ENCODE results near the gene TMEM116.
"Not testable (repeated sequence)": the region's sequence is repeated elsewhere in the genome, so short reads cannot be mapped to it uniquely, and the experiment has no call there.

The TMEM116 gene

GRCh38 chr12:112013601-112014402 lies 837 bp upstream of the TMEM116 start:
- H3K36me3 ChIP-seq (ENCODE audit: control insufficient read depth in 1 of 2, insufficient read depth in 2 of 2, low read length in 2 of 2), result peaks cover 2% of the 10 kb centered on the region in 2 experiments
- H3K4me3 ChIP-seq (ENCODE audit: low read depth, low read length), result peak overlapping the region; percentile 99
- peaks cover 7 to 13% of the 10 kb centered on the region in 2 experiments for H3K4me1 ChIP-seq (ENCODE audit: control insufficient read depth in 1 of 2, insufficient read depth in 2 of 2, low read length in 2 of 2)
- peak; percentile 65 to 75 for DNase-seq
- H4K12ac ChIP-seq (ENCODE audit: low read depth, low read length), result peak overlapping the region; percentile 31
- peak overlapping the region; percentile 72 for H2AFZ ChIP-seq (ENCODE audit: insufficient read depth, low read length, poor library complexity)
- peaks cover 15% of the 10 kb centered on the region for H3K79me1 ChIP-seq (ENCODE audit: low read length)
- H3K79me2 ChIP-seq (ENCODE audit: control insufficient read depth, insufficient read depth, low read length, poor library complexity), result peaks cover 18% of the 10 kb centered on the region
- H3K9me3 ChIP-seq (ENCODE audit: insufficient read depth, low read depth, low read length), result peaks cover 5% of the 10 kb centered on the region
- peak overlapping the region; percentile 81 for H3K9ac ChIP-seq (ENCODE audit: low read length)
- H2AK5ac ChIP-seq (ENCODE audit: low read length), result peak overlapping the region; percentile 1
- H3K4me2 ChIP-seq (ENCODE audit: low read length), result peak overlapping the region; percentile 83
- H3K4ac ChIP-seq (ENCODE audit: low read depth, low read length), result peak overlapping the region; percentile 93
- no peaks in the 10 kb centered on the region for H3K27me3 ChIP-seq (ENCODE audit: insufficient read depth, low read length)
- H3K23ac ChIP-seq (ENCODE audit: low read length), result no peak overlapping the region
- peak overlapping the region; percentile 24 for H2BK120ac ChIP-seq (ENCODE audit: insufficient read depth, low read length, poor library complexity)
- H3K14ac ChIP-seq (ENCODE audit: low read length), result peak overlapping the region; percentile 45
- H4K8ac ChIP-seq (ENCODE audit: low read depth, low read length), result peak overlapping the region; percentile 63
- peak overlapping the region; percentile 78 for H3K27ac ChIP-seq (ENCODE audit: low read depth, low read length)
- WGBS (ENCODE audit: extremely low coverage, insufficient coverage, insufficient read length), result no CpG with 5 or more reads among the region's 54 CpGs
- peak overlapping the region; percentile 19 for H2BK5ac ChIP-seq (ENCODE audit: low read depth, low read length, poor library complexity)
- no peak overlapping the region for H2BK12ac ChIP-seq (ENCODE audit: low read length)
- H3K18ac ChIP-seq (ENCODE audit: low read length), result peak overlapping the region; percentile 24
- H4K91ac ChIP-seq (ENCODE audit: low read depth, low read length), result peak overlapping the region; percentile 65

- peaks cover 18% of the 10 kb centered on the region for H3K79me2 ChIP-seq (ENCODE audit: control insufficient read depth, insufficient read depth, low read length, poor library complexity)
- H4K91ac ChIP-seq (ENCODE audit: low read depth, low read length), result no peak overlapping the region
- no peak overlapping the region for H2AFZ ChIP-seq (ENCODE audit: insufficient read depth, low read length, poor library complexity)
- no peaks in the 10 kb centered on the region for H3K27me3 ChIP-seq (ENCODE audit: insufficient read depth, low read length)
- peaks cover 15% of the 10 kb centered on the region for H3K79me1 ChIP-seq (ENCODE audit: low read length)
- no peak overlapping the region for H2AK5ac ChIP-seq (ENCODE audit: low read length)
- no peak overlapping the region for H3K9ac ChIP-seq (ENCODE audit: low read length)
- no peak overlapping the region for H3K23ac ChIP-seq (ENCODE audit: low read length)
- H3K36me3 ChIP-seq (ENCODE audit: control insufficient read depth in 1 of 2, insufficient read depth in 2 of 2, low read length in 2 of 2), result peaks cover 0 to 2% of the 10 kb centered on the region in 2 experiments
- peak overlapping the region; percentile 17 for H3K4ac ChIP-seq (ENCODE audit: low read depth, low read length)
- peak overlapping the region; percentile 94 for H3K4me2 ChIP-seq (ENCODE audit: low read length)
- DNase-seq, result no peak
- H3K27ac ChIP-seq (ENCODE audit: low read depth, low read length), result no peak overlapping the region
- no peak overlapping the region for H4K12ac ChIP-seq (ENCODE audit: low read depth, low read length)
- H3K4me3 ChIP-seq (ENCODE audit: low read depth, low read length), result no peak overlapping the region
- H2BK120ac ChIP-seq (ENCODE audit: insufficient read depth, low read length, poor library complexity), result no peak overlapping the region
- no CpG with 5 or more reads among the region's 8 CpGs for WGBS (ENCODE audit: extremely low coverage, insufficient coverage, insufficient read length)
- no peak overlapping the region for H4K8ac ChIP-seq (ENCODE audit: low read depth, low read length)
- peaks cover 5% of the 10 kb centered on the region for H3K9me3 ChIP-seq (ENCODE audit: insufficient read depth, low read depth, low read length)
- no peak overlapping the region for H2BK5ac ChIP-seq (ENCODE audit: low read depth, low read length, poor library complexity)
- H3K4me1 ChIP-seq (ENCODE audit: control insufficient read depth in 1 of 2, insufficient read depth in 2 of 2, low read length in 2 of 2), result peaks cover 5 to 13% of the 10 kb centered on the region in 2 experiments
- peak overlapping the region; percentile 69 for H3K18ac ChIP-seq (ENCODE audit: low read length)
- no peak overlapping the region for H2BK12ac ChIP-seq (ENCODE audit: low read length)
- H3K14ac ChIP-seq (ENCODE audit: low read length), result no peak overlapping the region
Observed at GRCh38 chr12:112011685-112012084, 1.3 kb downstream of the TMEM116 start.

GRCh38 chr12:112010415-112011344 lies 2.3 kb downstream of the TMEM116 start:
- Histone ChIP-seq H2AK5ac (ENCODE audit: low read length) (no peak overlapping the region), H4K91ac (ENCODE audit: low read depth, low read length) (no peak overlapping the region), H4K12ac (ENCODE audit: low read depth, low read length) (no peak overlapping the region), H4K8ac (ENCODE audit: low read depth, low read length) (no peak overlapping the region), H3K79me2 (ENCODE audit: control insufficient read depth, insufficient read depth, low read length, poor library complexity) (peaks cover 18% of the 10 kb centered on the region), H3K36me3 (ENCODE audit: control insufficient read depth in 1 of 2, insufficient read depth in 2 of 2, low read length in 2 of 2) (no peaks in the 10 kb centered on the region), H2BK120ac (ENCODE audit: insufficient read depth, low read length, poor library complexity) (no peak overlapping the region), H2AFZ (ENCODE audit: insufficient read depth, low read length, poor library complexity) (no peak overlapping the region), H3K18ac (ENCODE audit: low read length) (no peak overlapping the region), H3K9me3 (ENCODE audit: insufficient read depth, low read depth, low read length) (peaks cover 5% of the 10 kb centered on the region), H3K79me1 (ENCODE audit: low read length) (peaks cover 15% of the 10 kb centered on the region), H3K23ac (ENCODE audit: low read length) (no peak overlapping the region), H3K4me2 (ENCODE audit: low read length) (no peak overlapping the region), H2BK12ac (ENCODE audit: low read length) (no peak overlapping the region), H3K9ac (ENCODE audit: low read length) (no peak overlapping the region), H3K4ac (ENCODE audit: low read depth, low read length) (no peak overlapping the region), H3K27ac (ENCODE audit: low read depth, low read length) (no peak overlapping the region), H3K4me3 (ENCODE audit: low read depth, low read length) (no peak overlapping the region), H3K27me3 (ENCODE audit: insufficient read depth, low read length) (no peaks in the 10 kb centered on the region), H3K4me1 (ENCODE audit: control insufficient read depth in 1 of 2, insufficient read depth in 2 of 2, low read length in 2 of 2) (peaks cover 5 to 13% of the 10 kb centered on the region in 2 experiments), H3K14ac (ENCODE audit: low read length) (no peak overlapping the region), H2BK5ac (ENCODE audit: low read depth, low read length, poor library complexity) (no peak overlapping the region)
- WGBS (ENCODE audit: extremely low coverage, insufficient coverage, insufficient read length), result no CpG with 5 or more reads among the region's 8 CpGs
- no peak for DNase-seq

GRCh38 chr12:112009596-112009995 lies 3.4 kb downstream of the TMEM116 start:
- no CpG with 5 or more reads among the region's 3 CpGs for WGBS (ENCODE audit: extremely low coverage, insufficient coverage, insufficient read length)
- not testable (repeated sequence) for H3K4me2 ChIP-seq (ENCODE audit: low read length); H2BK12ac ChIP-seq (ENCODE audit: low read length); H2AK5ac ChIP-seq (ENCODE audit: low read length); H3K14ac ChIP-seq (ENCODE audit: low read length); H4K12ac ChIP-seq (ENCODE audit: low read depth, low read length); H3K27ac ChIP-seq (ENCODE audit: low read depth, low read length); H3K4me3 ChIP-seq (ENCODE audit: low read depth, low read length); H2AFZ ChIP-seq (ENCODE audit: insufficient read depth, low read length, poor library complexity); H3K9me3 ChIP-seq (ENCODE audit: insufficient read depth, low read depth, low read length); H4K91ac ChIP-seq (ENCODE audit: low read depth, low read length); H2BK5ac ChIP-seq (ENCODE audit: low read depth, low read length, poor library complexity); H3K36me3 ChIP-seq (ENCODE audit: control insufficient read depth in 1 of 2, insufficient read depth in 2 of 2, low read length in 2 of 2); H3K4ac ChIP-seq (ENCODE audit: low read depth, low read length); H4K8ac ChIP-seq (ENCODE audit: low read depth, low read length); DNase-seq; H3K27me3 ChIP-seq (ENCODE audit: insufficient read depth, low read length); H3K9ac ChIP-seq (ENCODE audit: low read length); H2BK120ac ChIP-seq (ENCODE audit: insufficient read depth, low read length, poor library complexity); H3K18ac ChIP-seq (ENCODE audit: low read length); H3K23ac ChIP-seq (ENCODE audit: low read length)
- peaks cover 15% of the 10 kb centered on the region for H3K79me1 ChIP-seq (ENCODE audit: low read length)
- peaks cover 14% of the 10 kb centered on the region for H3K79me2 ChIP-seq (ENCODE audit: control insufficient read depth, insufficient read depth, low read length, poor library complexity)
- H3K4me1 ChIP-seq (ENCODE audit: control insufficient read depth in 1 of 2, insufficient read depth in 2 of 2, low read length in 2 of 2), result peaks cover 5 to 12% of the 10 kb centered on the region in 2 experiments
